GM04504 (cell line): ENCODE measurements around the gene PWP1.

Experiments used
- DNase-seq: peaks from one replicate; pipeline ENCODE4 v3.0.0-alpha.2; 2012; ENCODE audit warnings: low read depth

PWP1 gene

GRCh38 chr12:107735763-107736162 lies 50.2 kb downstream of the PWP1 start:
- no peak for DNase-seq

GRCh38 chr12:107736914-107737313 lies 51.3 kb downstream of the PWP1 start:
- DNase-seq, result no peak

- peak; percentile 46 for DNase-seq
These were observed 62.9 kb downstream of the PWP1 start for GRCh38 chr12:107748472-107748871.

- DNase-seq, result peak; percentile 37
These were observed 63.5 kb downstream of the PWP1 start for GRCh38 chr12:107749083-107749482.

- peak; percentile 74 for DNase-seq
These were observed 73.8 kb downstream of the PWP1 start for GRCh38 chr12:107759410-107759809.

- no peak for DNase-seq
These were observed 74.7 kb downstream of the PWP1 start for GRCh38 chr12:107760207-107760808.

GRCh38 chr12:107760809-107761501 lies 75.4 kb downstream of the PWP1 start, which contains the start of gene PRDM4:
TSS of gene PRDM4 (minus strand) at chr12:107761137. CDS start at chr12:107760515, 622 bp downstream.
- DNase-seq, result peak; percentile 92

GRCh38 chr12:107761502-107761904 lies 75.9 kb downstream of the PWP1 start:
- no peak for DNase-seq
